Loucy (cell line): ENCODE data around the gene ZCCHC14.

Source experiments
- H2AFZ ChIP-seq: fragments of 200-600 bp; sonication (generic); 2 replicates; pipeline ENCODE4 v1.6.0; 2016; ENCODE audit warnings: antibody characterized with exemption, mild to moderate bottlenecking, low read length, moderate library complexity
- H3F3A ChIP-seq: fragments of 200-600 bp; 2 replicates; pipeline ENCODE4 v1.6.0; 2016; ENCODE audit warnings: antibody characterized with exemption, low read depth, mild to moderate bottlenecking
- H3K27me3 ChIP-seq: fragments of 200-600 bp; sonication (generic); 2 replicates; pipeline ENCODE4 v1.6.1; 2014; ENCODE audit warnings: low read length, mild to moderate bottlenecking; ENCODE audit not compliant: insufficient read depth, poor library complexity, severe bottlenecking
- H3K36me3 ChIP-seq: fragments of 200-600 bp; sonication (generic); 2 replicates; pipeline ENCODE4 v1.6.1; 2016; ENCODE audit warnings: low read length; ENCODE audit not compliant: insufficient read depth
- H3K4me1 ChIP-seq: fragments of 200-600 bp; sonication (generic); 2 replicates; pipeline ENCODE4 v1.5.1; 2014; ENCODE audit warnings: low read length, mild to moderate bottlenecking; ENCODE audit not compliant: insufficient read depth, poor library complexity, severe bottlenecking
- H3K4me2 ChIP-seq: fragments of 200-600 bp; sonication (generic); 2 replicates; pipeline ENCODE4 v1.6.0; 2014; ENCODE audit warnings: antibody characterized with exemption, low read length, low read depth, mild to moderate bottlenecking; ENCODE audit not compliant: poor library complexity, severe bottlenecking
- H3K4me3 ChIP-seq: fragments of 200-600 bp; sonication (generic); 2 replicates; pipeline ENCODE4 v1.5.1; 2014; ENCODE audit warnings: low read length, mild to moderate bottlenecking, mixed read lengths; ENCODE audit not compliant: poor library complexity, severe bottlenecking
- H3K79me2 ChIP-seq: fragments of 200-600 bp; sonication (generic); 2 replicates; pipeline ENCODE4 v1.6.1; 2014; ENCODE audit warnings: low read length; ENCODE audit not compliant: insufficient read depth
- H3K9ac ChIP-seq: fragments of 200-600 bp; sonication (generic); 2 replicates; pipeline ENCODE4 v1.6.0; 2014; ENCODE audit warnings: mild to moderate bottlenecking, low read depth, low read length, moderate library complexity; ENCODE audit not compliant: poor library complexity, severe bottlenecking
- H3K9me2 ChIP-seq: fragments of 200-600 bp; sonication (generic); replicated peaks from 2 replicates; pipeline ENCODE4 v1.6.1; 2016; ENCODE audit warnings: low read depth, low read length, mixed read lengths
- H3K9me3 ChIP-seq: fragments of 200-600 bp; sonication (generic); 2 replicates; pipeline ENCODE4 v1.6.1; 2014; ENCODE audit warnings: mild to moderate bottlenecking, antibody characterized with exemption, low read length, low read depth; ENCODE audit not compliant: insufficient read depth
- H4K20me1 ChIP-seq: fragments of 200-600 bp; sonication (generic); 2 replicates; pipeline ENCODE4 v1.6.0; 2014; ENCODE audit warnings: antibody characterized with exemption, low read length, mild to moderate bottlenecking; ENCODE audit not compliant: insufficient read depth, poor library complexity, severe bottlenecking
- CTCF ChIP-seq: fragments of 200-600 bp; sonication (generic); conservative IDR thresholded peaks from 2 replicates; pipeline ENCODE4 v1.5.1; 2014; ENCODE audit warnings: mild to moderate bottlenecking, antibody characterized with exemption, low read length
- EZH2phosphoT487 ChIP-seq: fragments of 200-600 bp; IDR thresholded peaks from 2 replicates; pipeline ENCODE4 v1.6.1; 2018; ENCODE audit warnings: antibody characterized with exemption, mild to moderate bottlenecking, moderate library complexity, borderline replicate concordance

ZCCHC14 gene

GRCh38 chr16:87538594-87538993, 45.8 kb upstream of the ZCCHC14 start:
- H3K4me1 ChIP-seq = no peaks in the 10 kb centered on the region
- no peak overlapping the region for H3K9ac ChIP-seq
- H3K4me2 ChIP-seq = no peak overlapping the region
- no peaks in the 10 kb centered on the region for H4K20me1 ChIP-seq
- H3K9me3 ChIP-seq = no peaks in the 10 kb centered on the region
- H3K79me2 ChIP-seq = no peaks in the 10 kb centered on the region
- no peaks in the 10 kb centered on the region for H3F3A ChIP-seq
- H3K9me2 ChIP-seq = no peaks in the 10 kb centered on the region
- TF ChIP-seq CTCF (no peak), EZH2phosphoT487 (no peak)
- no peak overlapping the region for H2AFZ ChIP-seq
- no peak overlapping the region for H3K4me3 ChIP-seq
- H3K36me3 ChIP-seq = no peaks in the 10 kb centered on the region
- no peaks in the 10 kb centered on the region for H3K27me3 ChIP-seq

- H3K9ac ChIP-seq = no peak overlapping the region
- H3K79me2 ChIP-seq = no peaks in the 10 kb centered on the region
- H3K9me3 ChIP-seq = no peaks in the 10 kb centered on the region
- no peak overlapping the region for H2AFZ ChIP-seq
- H3K27me3 ChIP-seq = no peaks in the 10 kb centered on the region
- no peak overlapping the region for H3K4me3 ChIP-seq
- H3K36me3 ChIP-seq = no peaks in the 10 kb centered on the region
- no peaks in the 10 kb centered on the region for H3F3A ChIP-seq
- no peaks in the 10 kb centered on the region for H3K4me1 ChIP-seq
- no peak for TF ChIP-seq CTCF
- TF ChIP-seq EZH2phosphoT487 = no peak
- no peak overlapping the region for H3K4me2 ChIP-seq
- no peaks in the 10 kb centered on the region for H4K20me1 ChIP-seq
- no peaks in the 10 kb centered on the region for H3K9me2 ChIP-seq
Measured at GRCh38 chr16:87538160-87538559, 45.3 kb upstream of the ZCCHC14 start.

- Histone ChIP-seq H3K9ac (no peak overlapping the region), H3K4me2 (no peak overlapping the region), H4K20me1 (no peaks in the 10 kb centered on the region), H3K9me3 (no peaks in the 10 kb centered on the region), H3K4me3 (no peak overlapping the region), H2AFZ (no peak overlapping the region), H3K27me3 (no peaks in the 10 kb centered on the region), H3K4me1 (no peaks in the 10 kb centered on the region), H3K79me2 (no peaks in the 10 kb centered on the region), H3K36me3 (no peaks in the 10 kb centered on the region), H3F3A (no peaks in the 10 kb centered on the region), H3K9me2 (no peaks in the 10 kb centered on the region)
- no peak for TF ChIP-seq CTCF
- TF ChIP-seq EZH2phosphoT487 = no peak
Measured at GRCh38 chr16:87536795-87537142, 43.9 kb upstream of the ZCCHC14 start.
